T-cell (primary cell): ENCODE results near the gene GRK3. TPM values are rescaled to one million over a fixed set of nuclear protein-coding genes. Genes with fewer than 3 reads are reported as not detected.
A peak's percentile ranks its signal among the peaks of the same experiment; 100 is the strongest.
"Not testable (repeated sequence)": the region's sequence is repeated elsewhere in the genome, so short reads cannot be mapped to it uniquely, and the experiment has no call there.

ENCODE experiments used
- ATAC-seq, 4 experiments: fragments of 200-7000 bp in 3 of 4; fragments of 150-1000 bp in 1 of 4; cut with Tn5 transposase; replicated peaks in 1 of 4; 1 replicate in 3 of 4; 2 replicates in 1 of 4; pipeline ENCODE4 v1.10.0; 2021; ENCODE audit warnings: moderate library complexity in 3 of 4, mild to moderate bottlenecking in 2 of 4, moderate number of reproducible peaks in 1 of 4
- CTCF ChIA-PET, 2 donors: fragments of 300-600 bp; sonication (Branson Sonifier 250); formaldehyde crosslinking; loops; one replicate each; lab custom pipeline; 2022; ENCODE audit warnings: antibody characterized with exemption in 2 of 2; lab: Charles Lee
- POLR2A ChIA-PET, 2 donors: fragments of 300-600 bp; sonication (Branson Sonifier 250); formaldehyde crosslinking; loops; one replicate each; lab custom pipeline; 2022; ENCODE audit warnings: antibody characterized with exemption in 2 of 2; lab: Charles Lee
- DNase-seq, 35 experiments: peaks; one replicate each; pipeline versions ENCODE4 v3.0.0 to v3.0.0-alpha.2; 2013 to 2023
- H3K27ac ChIP-seq: one replicate; pipeline ENCODE4 v1.5.1; 2013; ENCODE audit warnings: low read length
- H3K27me3 ChIP-seq, 2 experiments: replicated peaks in 1 of 2; 1 replicate in 1 of 2; 2 replicates in 1 of 2; pipeline versions ENCODE4 v1.6.1 to v1.7.0; 2013; ENCODE audit warnings: low read length in 1 of 2, mixed read lengths in 1 of 2; ENCODE audit not compliant: control insufficient read depth in 2 of 2, insufficient read depth in 2 of 2; ENCODE audit errors: extremely low read depth in 1 of 2
- H3K36me3 ChIP-seq, 2 donors: 1 replicate in 1 of 2; 2 replicates in 1 of 2; pipeline versions ENCODE4 v1.6.1 to v1.7.0; 2013; ENCODE audit warnings: low read length in 1 of 2; ENCODE audit not compliant: control insufficient read depth in 2 of 2, insufficient read depth in 1 of 2; ENCODE audit errors: extremely low read depth in 1 of 2
- H3K4me1 ChIP-seq, 2 experiments: 1 replicate in 1 of 2; 2 replicates in 1 of 2; pipeline versions ENCODE4 v1.6.1 to v1.7.0; 2013; ENCODE audit warnings: low read length in 2 of 2, mixed read lengths in 1 of 2; ENCODE audit not compliant: insufficient read depth in 2 of 2, control insufficient read depth in 1 of 2; ENCODE audit errors: extremely low read depth in 1 of 2
- H3K4me3 ChIP-seq, 2 donors: 1 replicate in 1 of 2; 2 replicates in 1 of 2; pipeline versions ENCODE4 v1.5.1 to v1.7.0; 2013; ENCODE audit warnings: mild to moderate bottlenecking in 2 of 2, low read length in 1 of 2, moderate library complexity in 1 of 2; ENCODE audit not compliant: control insufficient read depth in 1 of 2; ENCODE audit errors: extremely low read depth in 1 of 2
- H3K9me3 ChIP-seq: 2 replicates; pipeline ENCODE4 v1.7.0; 2013
- H3K27ac Mint-ChIP-seq, 2 donors: one replicate each; pipeline ENCODE4 v1.8.0; 2020 to 2021; ENCODE audit warnings: mild to moderate bottlenecking in 2 of 2, mixed read lengths in 2 of 2
- H3K27me3 Mint-ChIP-seq, 2 donors: one replicate each; pipeline ENCODE4 v1.8.0; 2021 to 2022; ENCODE audit warnings: mixed read lengths in 2 of 2
- H3K36me3 Mint-ChIP-seq: one replicate; pipeline ENCODE4 v1.8.0; 2021; ENCODE audit warnings: mixed read lengths
- H3K4me1 Mint-ChIP-seq, 3 donors: one replicate each; pipeline ENCODE4 v1.8.0; 2020 to 2022; ENCODE audit warnings: mixed read lengths in 3 of 3, mild to moderate bottlenecking in 1 of 3
- H3K4me3 Mint-ChIP-seq, 3 donors: one replicate each; pipeline ENCODE4 v1.8.0; 2020 to 2022; ENCODE audit warnings: mild to moderate bottlenecking in 3 of 3, mixed read lengths in 3 of 3, moderate library complexity in 3 of 3
- H3K9me3 Mint-ChIP-seq, 3 donors: one replicate each; pipeline ENCODE4 v1.8.0; 2020 to 2022; ENCODE audit warnings: mixed read lengths in 3 of 3
- WGBS: methylation state at CpG from one replicate; pipeline ENCODE4 v1.1.5; 2013; ENCODE audit warnings: missing lambda C conversion rate; ENCODE audit not compliant: insufficient coverage; 5-methylcytosine and 5-hydroxymethylcytosine counted together
- total RNA-seq, 35 experiments: library from RNA in 6 of 35; stranded (reverse) in 6 of 35; fragments of 120-200 nt in 1 of 35; gene quantifications; one replicate each; pipeline versions ENCODE4 v1.2.1 to v1.2.4 and lab custom pipeline; 2013 to 2026

The GRK3 gene
- total RNA-seq, 5 donors from 2014 or later (not counting 1 experiment from before 2014, with no cell fraction given), result 1.4 to 7.0 (median 3.6) TPM

DNA sequence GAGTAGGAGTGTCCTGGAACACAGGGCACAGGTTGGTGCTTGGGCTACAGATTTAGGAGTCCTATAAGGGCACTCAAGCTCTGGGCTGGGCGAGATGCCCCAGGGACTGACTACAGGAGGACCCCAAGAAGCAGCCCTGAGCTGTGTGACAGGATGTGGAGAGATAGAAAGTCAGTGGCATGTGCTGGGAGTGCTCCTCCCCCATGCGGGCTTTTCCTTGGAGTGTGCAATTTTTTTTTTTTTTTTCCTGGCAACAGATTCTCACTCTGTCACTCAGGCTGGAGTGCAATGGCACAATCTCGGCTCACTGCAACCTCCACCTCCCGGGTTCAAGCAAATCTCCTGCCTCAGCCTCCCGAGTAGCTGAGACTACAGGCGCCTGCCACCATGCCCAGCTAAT lies 144.0 kb downstream of the GRK3 start:
- H3K36me3 ChIP-seq, H3K4me3 Mint-ChIP-seq, H3K27ac ChIP-seq, H3K36me3 Mint-ChIP-seq, CTCF ChIA-PET, DNase-seq, H3K4me1 ChIP-seq, POLR2A ChIA-PET, H3K27me3 Mint-ChIP-seq, ATAC-seq, H3K27ac Mint-ChIP-seq, H3K27me3 ChIP-seq, H3K4me3 ChIP-seq, H3K9me3 ChIP-seq, H3K9me3 Mint-ChIP-seq: not testable (repeated sequence)
- 89% methylated on average over 5 of the region's 6 CpGs for WGBS
- H3K4me1 Mint-ChIP-seq, result peaks cover 0 to 13% (median 5%) of the 10 kb centered on the region in 3 donors

DNA sequence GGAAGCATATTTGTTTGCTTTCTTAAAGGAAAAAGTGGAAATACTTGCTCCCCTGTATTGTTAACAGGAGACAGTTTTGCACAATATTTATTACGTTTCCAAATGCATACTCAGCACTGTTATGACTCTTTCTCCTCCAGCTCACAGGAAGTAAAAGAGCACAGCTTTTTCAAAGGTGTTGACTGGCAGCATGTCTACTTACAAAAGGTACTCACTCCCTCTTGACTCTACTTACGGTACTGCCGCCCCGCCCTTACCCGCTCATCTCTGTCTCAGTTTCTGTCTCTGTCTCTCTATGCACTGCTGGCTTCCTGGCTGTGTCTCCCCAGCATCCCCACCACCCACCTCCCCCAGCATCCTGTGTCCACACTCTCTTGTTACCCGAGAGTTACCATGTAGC lies 145.3 kb downstream of the GRK3 start:
- H3K27ac ChIP-seq, result no peak overlapping the region
- ChIA-PET CTCF (no interaction called here), POLR2A (no interaction called here)
- H3K4me3 Mint-ChIP-seq, result no peak overlapping the region
- DNase-seq (peak in 2 of 35 experiments; percentile 6 to 29), ATAC-seq (peak; percentile 40 to 72 (median 54))
- peaks cover 0 to 4% of the 10 kb centered on the region in 2 donors for H3K27me3 Mint-ChIP-seq
- no peaks in the 10 kb centered on the region for H3K9me3 ChIP-seq
- H3K4me1 ChIP-seq, result peaks cover 0 to 2% of the 10 kb centered on the region in 2 experiments
- 13% methylated on average over 5 of the region's 6 CpGs for WGBS
- peak overlapping the region in 1 of 2 donors; percentile 41 for H3K27ac Mint-ChIP-seq
- no peaks in the 10 kb centered on the region for H3K36me3 ChIP-seq
- H3K36me3 Mint-ChIP-seq, result peaks cover 4% of the 10 kb centered on the region
- H3K27me3 ChIP-seq, result no peaks in the 10 kb centered on the region
- no peaks in the 10 kb centered on the region for H3K9me3 Mint-ChIP-seq
- no peak overlapping the region for H3K4me3 ChIP-seq
- peaks cover 0 to 13% (median 5%) of the 10 kb centered on the region in 3 donors for H3K4me1 Mint-ChIP-seq

DNA sequence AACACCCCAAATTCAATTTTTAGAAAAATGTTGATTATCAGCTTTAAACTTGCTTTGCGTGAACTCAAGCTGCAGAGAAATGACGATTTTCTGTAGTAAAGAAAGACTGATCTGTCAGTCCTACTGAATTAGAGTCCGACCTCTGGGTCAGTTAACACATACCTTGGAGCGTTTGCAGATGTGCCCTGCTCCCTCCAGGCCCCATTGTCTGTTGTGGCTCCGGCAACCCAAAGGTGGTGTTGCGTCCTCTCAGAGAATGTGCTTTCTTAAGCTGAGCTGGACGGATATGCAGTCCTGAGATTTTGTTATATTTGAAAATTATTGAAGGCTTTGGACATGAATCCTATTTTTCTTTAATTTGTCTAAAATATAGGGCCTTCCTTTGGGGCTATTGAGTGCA lies 146.0 kb downstream of the GRK3 start:
- H3K27me3 ChIP-seq, result no peaks in the 10 kb centered on the region
- peaks cover 0 to 4% of the 10 kb centered on the region in 2 donors for H3K27me3 Mint-ChIP-seq
- peaks cover 4% of the 10 kb centered on the region for H3K36me3 Mint-ChIP-seq
- no peak overlapping the region for H3K27ac ChIP-seq
- peaks cover 0 to 13% (median 5%) of the 10 kb centered on the region in 3 donors for H3K4me1 Mint-ChIP-seq
- H3K9me3 Mint-ChIP-seq, result no peaks in the 10 kb centered on the region
- ChIA-PET CTCF (no interaction called here), POLR2A (interaction anchor here in 1 of 2 donors (0.6 kb wide), 1 partner anchor 673 kb away, joined by 3 read pairs; no protein-coding TSS in a partner anchor)
- DNase-seq (no peak), ATAC-seq (no peak)
- H3K36me3 ChIP-seq, result no peaks in the 10 kb centered on the region
- WGBS, result 79% methylated on average over 3 of the region's 7 CpGs
- no peak overlapping the region for H3K4me3 ChIP-seq
- H3K27ac Mint-ChIP-seq, result no peak overlapping the region
- H3K4me1 ChIP-seq, result peaks cover 0 to 2% of the 10 kb centered on the region in 2 experiments
- no peaks in the 10 kb centered on the region for H3K9me3 ChIP-seq
- H3K4me3 Mint-ChIP-seq, result no peak overlapping the region

DNA sequence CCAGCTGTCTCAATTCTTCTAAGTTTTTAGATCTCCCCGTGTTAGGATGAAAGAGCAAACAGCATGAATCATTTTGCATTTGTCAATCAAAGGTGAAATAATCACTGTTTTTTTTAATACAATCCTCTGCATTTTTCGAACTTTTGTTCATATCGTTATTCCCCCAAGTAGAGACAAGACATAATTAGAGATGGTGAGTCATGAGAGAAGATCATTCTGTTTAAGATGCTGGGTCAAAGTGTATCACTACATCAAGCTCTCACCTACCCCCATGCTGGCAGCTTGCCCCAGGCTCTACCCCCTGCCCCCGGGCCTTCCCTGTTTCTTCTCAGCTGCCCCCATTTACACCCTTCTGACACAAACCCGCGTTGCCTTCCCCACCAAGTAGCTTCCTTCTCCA lies 147.0 kb downstream of the GRK3 start:
- ATAC-seq, result no peak
- Mint-ChIP-seq H3K4me3 (no peak overlapping the region), H3K9me3 (no peaks in the 10 kb centered on the region), H3K4me1 (peaks cover 0 to 13% (median 5%) of the 10 kb centered on the region in 3 donors), H3K27ac (no peak overlapping the region), H3K36me3 (peaks cover 4% of the 10 kb centered on the region), H3K27me3 (peaks cover 0 to 4% of the 10 kb centered on the region in 2 donors)
- no peak for DNase-seq
- POLR2A ChIA-PET, result no interaction called here
- CTCF ChIA-PET, result no interaction called here
- no peak overlapping the region for H3K27ac ChIP-seq
- WGBS, result no CpG with 5 or more reads among the region's 6 CpGs
- H3K4me3 ChIP-seq, result no peak overlapping the region
- no peaks in the 10 kb centered on the region for H3K9me3 ChIP-seq
- no peaks in the 10 kb centered on the region for H3K27me3 ChIP-seq
- H3K36me3 ChIP-seq, result no peaks in the 10 kb centered on the region
- peaks cover 0 to 2% of the 10 kb centered on the region in 2 experiments for H3K4me1 ChIP-seq

DNA sequence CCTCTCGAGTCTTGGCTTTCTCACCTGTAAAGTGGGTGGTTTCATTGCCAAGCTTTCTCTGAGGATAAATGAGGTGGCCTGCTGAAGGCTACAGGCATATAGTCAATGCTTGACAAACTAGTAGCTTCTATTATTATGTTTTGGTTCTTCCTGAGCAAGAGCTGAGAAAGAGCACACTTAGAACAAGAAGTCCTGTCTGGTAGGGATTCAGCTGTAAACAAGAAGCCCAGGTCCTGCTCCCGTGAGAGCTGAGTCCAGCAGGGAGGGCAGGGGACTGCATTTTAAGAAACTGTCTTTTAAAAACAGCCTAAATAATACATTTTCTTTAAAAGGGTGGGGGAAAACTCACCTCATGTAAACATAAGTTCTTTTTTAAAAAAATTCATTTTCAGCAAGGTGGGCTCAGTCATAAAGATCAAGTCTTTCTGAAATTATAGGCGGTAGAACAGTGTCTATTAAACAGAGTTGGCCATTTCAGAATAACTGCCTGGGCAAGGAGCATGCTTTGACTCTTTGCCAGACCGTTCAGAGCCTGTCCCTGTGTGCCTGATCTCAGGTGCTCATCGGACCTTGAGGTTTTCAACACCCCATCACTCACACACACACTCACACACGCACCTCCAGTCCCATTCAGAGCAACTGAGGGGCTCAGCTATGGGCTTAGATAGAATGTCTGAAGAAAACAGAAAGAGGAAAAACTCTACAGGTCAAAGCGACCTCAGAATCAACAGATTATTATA lies 148.4 kb downstream of the GRK3 start:
- ChIA-PET CTCF (no interaction called here), POLR2A (no interaction called here)
- Mint-ChIP-seq H3K4me3 (no peak overlapping the region), H3K4me1 (peaks cover 0 to 13% (median 5%) of the 10 kb centered on the region in 3 donors), H3K9me3 (no peaks in the 10 kb centered on the region), H3K36me3 (no peaks in the 10 kb centered on the region), H3K27ac (no peak overlapping the region), H3K27me3 (peaks cover 0 to 4% of the 10 kb centered on the region in 2 donors)
- Histone ChIP-seq H3K27me3 (no peaks in the 10 kb centered on the region), H3K9me3 (no peaks in the 10 kb centered on the region), H3K36me3 (no peaks in the 10 kb centered on the region), H3K27ac (no peak overlapping the region), H3K4me3 (no peak overlapping the region), H3K4me1 (peaks cover 0 to 2% of the 10 kb centered on the region in 2 experiments)
- ATAC-seq (no peak), DNase-seq (no peak)
- WGBS, result 86% methylated on average over 2 of the region's 7 CpGs

DNA sequence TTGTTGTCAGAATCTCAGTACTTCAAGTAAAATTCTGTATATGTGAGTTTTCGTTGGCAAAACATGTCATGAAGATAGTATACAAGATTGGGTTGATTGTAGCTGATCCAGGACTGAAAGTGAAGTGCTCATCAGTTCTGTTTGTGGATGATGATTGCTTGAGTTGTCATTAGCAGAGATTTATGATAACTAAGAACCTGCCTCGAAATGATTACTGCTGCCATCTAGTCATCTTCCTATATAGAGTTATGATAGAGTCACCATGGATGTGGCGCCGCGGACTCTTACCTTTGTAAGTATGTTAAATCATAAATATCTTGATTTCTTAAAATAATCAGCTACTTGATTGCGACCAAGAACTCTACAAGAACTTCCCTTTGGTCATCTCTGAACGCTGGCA lies 149.6 kb downstream of the GRK3 start:
- Mint-ChIP-seq H3K4me1 (peaks cover 0 to 13% (median 5%) of the 10 kb centered on the region in 3 donors), H3K27ac (no peak overlapping the region), H3K9me3 (no peaks in the 10 kb centered on the region), H3K4me3 (no peak overlapping the region), H3K36me3 (no peaks in the 10 kb centered on the region), H3K27me3 (peaks cover 0 to 4% of the 10 kb centered on the region in 2 donors)
- Histone ChIP-seq H3K4me1 (peaks cover 0 to 2% of the 10 kb centered on the region in 2 experiments), H3K4me3 (no peak overlapping the region), H3K36me3 (no peaks in the 10 kb centered on the region), H3K27me3 (no peaks in the 10 kb centered on the region), H3K27ac (no peak overlapping the region), H3K9me3 (no peaks in the 10 kb centered on the region)
- no peak for DNase-seq
- 83% methylated on average over 1 of the region's 7 CpGs for WGBS
- ChIA-PET CTCF (no interaction called here), POLR2A (interaction anchor here in 1 of 2 donors (0.5 kb wide), 1 partner anchor 26 kb away, joined by 3 read pairs; no protein-coding TSS in a partner anchor)
- no peak for ATAC-seq
